Measurements from ENCODE around the gene SZRD1.
A peak's percentile ranks its signal among the peaks of the same experiment; 100 is the strongest.

The SZRD1 gene

DNA sequence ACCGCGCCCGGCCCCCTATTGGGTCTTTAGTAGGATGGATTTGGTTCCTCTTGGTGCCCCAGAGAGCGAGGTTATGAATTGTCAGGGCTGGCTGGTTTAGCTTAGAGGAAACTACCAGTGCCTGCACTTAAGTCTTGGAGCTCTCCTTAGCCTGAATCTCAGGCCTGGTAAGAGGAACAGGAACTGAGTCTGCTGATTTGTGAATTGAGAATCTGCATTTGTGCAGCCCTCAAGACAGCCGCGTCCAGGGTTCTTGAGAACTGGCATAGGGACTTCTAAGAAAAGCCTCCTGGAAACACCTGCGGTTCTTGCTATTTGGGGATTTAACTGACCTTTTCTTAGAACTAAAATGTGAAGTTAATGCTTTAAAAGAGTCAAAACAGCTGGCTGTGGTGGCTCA is 75.2 kb downstream of the SZRD1 start:
- peak; percentile 10 to 14 for DNase-seq

DNA sequence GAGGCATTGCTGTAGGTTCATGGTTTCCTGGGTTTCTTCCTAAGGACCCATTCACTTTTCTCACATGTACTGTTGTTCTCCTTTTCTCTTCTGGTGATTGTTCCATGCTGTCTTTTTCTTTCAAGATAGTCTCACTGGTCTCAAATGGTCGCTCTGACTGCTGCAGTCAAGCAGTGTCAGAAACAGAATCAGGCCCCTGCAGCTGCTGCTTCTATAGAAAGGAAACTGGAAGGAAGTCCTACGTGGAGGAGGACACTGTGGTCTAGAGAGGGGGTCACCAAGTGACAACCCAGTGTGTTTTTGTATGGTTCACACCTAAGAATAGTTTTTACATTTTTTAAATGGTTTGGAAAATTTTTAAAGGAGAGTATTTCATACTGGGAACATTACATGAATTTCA is 75.9 kb downstream of the SZRD1 start:
- DNase-seq: peak in 1 of 2 donors; percentile 4

DNA sequence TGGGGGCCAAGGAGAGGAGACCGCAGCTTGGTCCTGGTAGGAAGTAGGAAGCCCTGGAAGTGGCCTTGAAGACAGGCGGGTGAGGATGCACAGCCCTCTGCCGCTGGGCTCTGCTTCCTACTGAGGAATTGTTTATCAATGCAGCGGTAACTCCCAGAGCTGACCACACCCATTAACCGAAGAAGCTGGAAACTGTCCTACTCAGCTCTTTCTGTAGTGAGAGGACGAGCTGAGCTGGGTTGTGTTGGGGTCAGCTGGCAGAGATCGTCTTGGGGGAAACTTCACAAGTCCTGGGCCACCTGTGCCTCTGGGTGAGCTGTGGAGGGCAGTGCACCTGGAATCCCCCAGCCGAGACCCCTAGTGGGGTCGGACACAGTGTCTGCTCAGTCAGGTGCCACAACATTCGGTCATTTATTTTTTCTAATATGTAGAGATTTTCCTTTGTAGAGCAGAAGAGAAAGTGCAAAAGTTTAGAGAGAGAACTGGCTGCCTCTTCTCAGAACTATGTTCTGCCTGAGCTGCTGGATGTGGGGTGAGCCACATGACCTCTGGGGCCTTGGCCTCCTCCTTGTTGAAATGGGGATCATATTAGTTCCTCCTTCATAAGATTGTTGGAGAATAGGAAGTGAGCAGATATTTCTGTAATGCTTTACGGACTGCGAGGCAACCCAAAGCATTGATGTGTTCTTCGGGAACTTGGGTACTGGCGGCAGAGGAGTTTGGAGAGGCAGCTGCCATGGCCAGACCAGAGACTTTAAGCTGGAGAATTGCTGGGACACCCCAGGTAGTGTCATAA is 77.1 kb downstream of the SZRD1 start:
- no peak for DNase-seq

- no peak for DNase-seq
These were observed 78.0 kb downstream of the SZRD1 start for GRCh38 chr1:16445052-16445451.

DNA sequence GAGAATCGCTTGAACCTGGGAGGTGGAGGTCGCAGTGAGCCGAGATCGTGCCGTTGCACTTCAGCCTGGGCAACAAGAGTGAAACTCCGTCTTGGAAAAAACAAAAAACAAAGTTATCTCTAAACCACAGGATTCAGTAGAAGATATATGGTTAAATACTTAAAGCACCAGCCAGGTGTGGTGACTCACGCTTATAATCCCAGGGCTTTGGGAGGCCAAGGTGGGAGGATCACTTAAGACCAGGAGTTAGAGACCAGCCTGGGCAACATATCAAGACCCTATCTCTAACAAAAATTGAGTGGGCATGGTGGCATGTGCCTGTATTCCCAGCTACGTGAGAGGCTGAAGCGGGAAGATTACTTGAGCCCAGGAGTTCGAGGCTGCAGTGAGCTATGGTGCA is 79.1 kb downstream of the SZRD1 start:
- no peak for DNase-seq

DNA sequence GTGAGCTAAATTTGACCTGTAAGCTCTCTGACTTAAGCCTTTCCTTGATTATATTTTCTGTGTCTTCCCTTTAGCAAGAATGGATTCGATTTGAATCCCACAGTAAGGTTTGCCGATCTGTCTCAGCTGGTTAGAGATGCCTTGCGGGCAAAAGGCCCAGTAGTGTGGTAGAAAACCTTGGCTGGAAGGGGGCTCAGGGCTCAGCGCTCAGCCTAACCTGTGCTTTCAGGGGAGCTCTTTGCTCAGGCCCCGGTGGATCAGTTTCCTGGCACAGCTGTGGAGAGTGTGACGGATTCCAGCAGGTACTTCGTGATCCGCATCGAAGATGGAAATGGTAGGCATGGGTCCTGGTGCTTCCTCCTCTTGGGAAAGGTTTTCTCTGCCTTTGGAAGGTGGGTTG is 80.6 kb downstream of the SZRD1 start:
- no peak for DNase-seq
